NCI-H2196 (cell line): Measurements from ENCODE around the gene TNFRSF1A.
"Not testable (repeated sequence)": the region's sequence is repeated elsewhere in the genome, so short reads cannot be mapped to it uniquely, and the experiment has no call there.

Experiments
- DNase-seq: peaks from one replicate; lab custom pipeline; 2025; ENCODE audit not compliant: unreplicated experiment; lab: John Stamatoyannopoulos, UW

The TNFRSF1A gene

GRCh38 chr12:6338536-6338935, 3.3 kb downstream of the TNFRSF1A start:
- DNase-seq: not testable (repeated sequence)

GRCh38 chr12:6337958-6338433, 3.9 kb downstream of the TNFRSF1A start:
- DNase-seq: no peak

- DNase-seq: no peak
Observed at GRCh38 chr12:6336889-6337853, 4.7 kb downstream of the TNFRSF1A start.

- DNase-seq: peak; percentile 76
Observed at GRCh38 chr12:6336079-6336888, 5.6 kb downstream of the TNFRSF1A start.

GRCh38 chr12:6335451-6336078, 6.3 kb downstream of the TNFRSF1A start:
- no peak for DNase-seq

- no peak for DNase-seq
Observed at GRCh38 chr12:6334940-6335450, 6.9 kb downstream of the TNFRSF1A start.

GRCh38 chr12:6334359-6334758, 7.5 kb downstream of the TNFRSF1A start:
- no peak for DNase-seq

GRCh38 chr12:6333566-6333965, 8.3 kb downstream of the TNFRSF1A start:
- no peak for DNase-seq

- no peak for DNase-seq
Observed at GRCh38 chr12:6333029-6333428, 8.8 kb downstream of the TNFRSF1A start.

GRCh38 chr12:6332459-6332858, 9.4 kb downstream of the TNFRSF1A start:
- no peak for DNase-seq

GRCh38 chr12:6330999-6331714, 10.7 kb downstream of the TNFRSF1A start:
- no peak for DNase-seq

- DNase-seq: no peak
Observed at GRCh38 chr12:6330192-6330591, 11.7 kb downstream of the TNFRSF1A start.

- no peak for DNase-seq
Observed at GRCh38 chr12:6329703-6330064, 12.2 kb downstream of the TNFRSF1A start.

- DNase-seq: no peak
Observed at GRCh38 chr12:6328945-6329702, 12.8 kb downstream of the TNFRSF1A start.

GRCh38 chr12:6328045-6328779, 13.7 kb downstream of the TNFRSF1A start:
- no peak for DNase-seq

GRCh38 chr12:6327229-6328041, 14.4 kb downstream of the TNFRSF1A start:
- DNase-seq: no peak

GRCh38 chr12:6326316-6327228, 15.3 kb downstream of the TNFRSF1A start:
- no peak for DNase-seq
